Right lobe of liver (tissue), 6 donors: ENCODE measurements around the gene CACNA1C. TPM values are rescaled to one million over a fixed set of nuclear protein-coding genes. Genes with fewer than 3 reads are reported as not detected.

Experiments used
- ATAC-seq, 4 donors: fragments of 200-7000 bp; cut with Tn5 transposase; one replicate each; pipeline ENCODE4 v1.9.1; 2020; ENCODE audit warnings: mild to moderate bottlenecking in 4 of 4, moderate library complexity in 4 of 4
- DNase-seq, 3 donors: peaks; one replicate each; pipeline ENCODE4 v3.0.0-alpha.2; 2020
- H3K27ac ChIP-seq, 3 donors: fragments of 200-600 bp; one replicate each; pipeline ENCODE4 v1.8.0; 2022
- H3K27me3 ChIP-seq, 2 donors: fragments of 200-600 bp; one replicate each; pipeline ENCODE4 v1.8.0; 2022
- H3K36me3 ChIP-seq, 4 donors: fragments of 200-600 bp; sonication (generic) in 1 of 4; one replicate each; pipeline versions ENCODE4 v1.5.1 to v1.8.0; 2017 to 2022; ENCODE audit warnings: control low read depth in 1 of 4
- H3K4me1 ChIP-seq, 4 donors: fragments of 200-600 bp; sonication (generic) in 1 of 4; one replicate each; pipeline versions ENCODE4 v1.5.1 to v1.8.0; 2017 to 2022; ENCODE audit warnings: control low read depth in 1 of 4
- H3K4me3 ChIP-seq, 3 donors: fragments of 200-600 bp; one replicate each; pipeline ENCODE4 v1.8.0; 2022
- H3K9me3 ChIP-seq, 4 donors: fragments of 200-600 bp; sonication (generic) in 1 of 4; one replicate each; pipeline versions ENCODE4 v1.5.1 to v1.8.0; 2017 to 2022; ENCODE audit warnings: control low read depth in 1 of 4
- POLR2A ChIP-seq: fragments of 450-650 bp; IDR thresholded peaks from one replicate; pipeline ENCODE4 v1.6.1; 2017; ENCODE audit warnings: antibody characterized with exemption, mild to moderate bottlenecking
- WGBS: methylation state at CpG from one replicate; pipeline ENCODE4 v1.1.6; 2018; ENCODE audit warnings: low coverage, low lambda C conversion rate; ENCODE audit not compliant: insufficient coverage; ENCODE audit errors: missing lambda C conversion rate; 5-methylcytosine and 5-hydroxymethylcytosine counted together
- intact Hi-C, 2 donors: fragments of 100-400 bp; cut with DNase I; formaldehyde crosslinking; loops; one replicate each; pipeline versions ENCODE4 v1.11.2 to v1.14.1; 2022
- total RNA-seq, 6 experiments: library from RNA; depleted of rRNA in 2 of 6; stranded (reverse); fragments of >200 nt in 2 of 6; fragmentation: NEBNext Ultra II Directional in 3 of 6; extraction: Animal tissue kit (Norgen Biotek cat#: 25700) in 3 of 6; gene quantifications; one replicate each; pipeline versions ENCODE4 v1.1.0 to v1.2.4, GENCODE V29; 2016 to 2023
- TF ChIP-seq, protein P1 (sequence below), 4 donors: fragments of 200-600 bp in 3 of 4; fragments of 450-650 bp in 1 of 4; IDR thresholded peaks; one replicate each; pipeline versions ENCODE4 v1.5.1 to v1.8.0; 2016 to 2022; ENCODE audit warnings: antibody characterized with exemption in 4 of 4, mild to moderate bottlenecking in 2 of 4
- donor health status: DM: no; HTN: yes; CAD: no.
- donor health status: DM: no; HTN: no; CAD: no.
- donor health status: DM: no; HTN: no; CAD: no.
- donor health status: DM: no; HTN: yes; CAD: no.
- donor health status: DM: no; HTN: yes; CAD: no.

The CACNA1C gene
- total RNA-seq, 6 experiments from 2014 or later = 0.18 to 1.0 (median 0.57) TPM

DNA sequence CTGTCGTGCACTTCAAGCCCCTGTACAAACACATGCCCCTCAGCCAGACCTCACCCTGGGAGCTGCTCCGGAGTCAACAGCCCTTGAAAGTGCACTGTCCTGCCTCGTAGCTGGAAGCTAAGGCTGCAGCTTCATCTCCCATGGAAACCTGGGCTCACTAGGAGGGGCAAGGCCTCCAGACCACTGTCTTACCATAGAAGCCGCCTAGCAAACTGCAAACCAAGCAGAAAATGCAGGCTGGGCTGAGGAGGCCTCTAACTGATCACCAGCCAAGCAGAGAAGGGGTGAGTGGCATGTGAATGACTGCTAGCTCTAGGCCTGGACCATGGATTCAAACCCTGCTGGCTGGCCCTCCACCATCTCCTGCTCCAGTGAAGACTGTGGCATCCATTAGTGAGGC is 340.2 kb downstream of the CACNA1C start:
- H3K27me3 ChIP-seq = no peaks in the 10 kb centered on the region
- no peak overlapping the region for H3K4me3 ChIP-seq
- no peaks in the 10 kb centered on the region for H3K36me3 ChIP-seq
- no peak for TF ChIP-seq POLR2A
- TF ChIP-seq, protein P1, sequence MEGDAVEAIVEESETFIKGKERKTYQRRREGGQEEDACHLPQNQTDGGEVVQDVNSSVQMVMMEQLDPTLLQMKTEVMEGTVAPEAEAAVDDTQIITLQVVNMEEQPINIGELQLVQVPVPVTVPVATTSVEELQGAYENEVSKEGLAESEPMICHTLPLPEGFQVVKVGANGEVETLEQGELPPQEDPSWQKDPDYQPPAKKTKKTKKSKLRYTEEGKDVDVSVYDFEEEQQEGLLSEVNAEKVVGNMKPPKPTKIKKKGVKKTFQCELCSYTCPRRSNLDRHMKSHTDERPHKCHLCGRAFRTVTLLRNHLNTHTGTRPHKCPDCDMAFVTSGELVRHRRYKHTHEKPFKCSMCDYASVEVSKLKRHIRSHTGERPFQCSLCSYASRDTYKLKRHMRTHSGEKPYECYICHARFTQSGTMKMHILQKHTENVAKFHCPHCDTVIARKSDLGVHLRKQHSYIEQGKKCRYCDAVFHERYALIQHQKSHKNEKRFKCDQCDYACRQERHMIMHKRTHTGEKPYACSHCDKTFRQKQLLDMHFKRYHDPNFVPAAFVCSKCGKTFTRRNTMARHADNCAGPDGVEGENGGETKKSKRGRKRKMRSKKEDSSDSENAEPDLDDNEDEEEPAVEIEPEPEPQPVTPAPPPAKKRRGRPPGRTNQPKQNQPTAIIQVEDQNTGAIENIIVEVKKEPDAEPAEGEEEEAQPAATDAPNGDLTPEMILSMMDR (IDR thresholded peaks at IDR 0.05) = no peak
- WGBS = 50% methylated on average over 1 of the region's 4 CpGs
- ATAC-seq (no peak), DNase-seq (no peak)
- intact Hi-C loops = no loop called here
- no peak overlapping the region for H3K27ac ChIP-seq
- H3K4me1 ChIP-seq = no peaks in the 10 kb centered on the region
- H3K9me3 ChIP-seq = no peaks in the 10 kb centered on the region

DNA sequence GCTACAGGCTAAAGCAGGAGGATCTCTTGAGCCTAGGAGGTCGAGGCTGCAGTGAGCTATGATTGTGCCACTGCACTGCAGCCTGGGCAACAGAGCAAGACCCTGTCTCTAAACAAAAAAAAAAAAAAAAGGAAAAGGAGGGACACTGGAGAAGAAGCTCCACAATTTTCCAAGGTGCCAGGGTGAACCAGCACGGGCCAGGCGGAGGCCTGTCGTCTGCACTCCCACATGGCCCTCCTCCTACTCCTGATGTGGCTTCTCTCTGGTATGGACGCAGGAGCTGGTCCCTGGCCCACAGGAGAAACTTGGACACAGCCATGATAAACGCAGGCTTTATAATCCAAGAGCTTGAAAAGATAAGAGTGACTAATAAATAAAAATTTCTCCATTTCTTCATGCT is 341.2 kb downstream of the CACNA1C start:
- Histone ChIP-seq H3K36me3 (no peaks in the 10 kb centered on the region), H3K27ac (no peak overlapping the region), H3K9me3 (no peaks in the 10 kb centered on the region), H3K4me3 (no peak overlapping the region), H3K27me3 (no peaks in the 10 kb centered on the region), H3K4me1 (no peaks in the 10 kb centered on the region)
- DNase-seq (no peak), ATAC-seq (no peak)
- intact Hi-C loops = no loop called here
- whole genome bisulfite sequencing = 49% methylated on average over 4 of the region's 6 CpGs
- no peak for TF ChIP-seq POLR2A
- TF ChIP-seq, protein P1 (IDR thresholded peaks at IDR 0.05) = no peak

DNA sequence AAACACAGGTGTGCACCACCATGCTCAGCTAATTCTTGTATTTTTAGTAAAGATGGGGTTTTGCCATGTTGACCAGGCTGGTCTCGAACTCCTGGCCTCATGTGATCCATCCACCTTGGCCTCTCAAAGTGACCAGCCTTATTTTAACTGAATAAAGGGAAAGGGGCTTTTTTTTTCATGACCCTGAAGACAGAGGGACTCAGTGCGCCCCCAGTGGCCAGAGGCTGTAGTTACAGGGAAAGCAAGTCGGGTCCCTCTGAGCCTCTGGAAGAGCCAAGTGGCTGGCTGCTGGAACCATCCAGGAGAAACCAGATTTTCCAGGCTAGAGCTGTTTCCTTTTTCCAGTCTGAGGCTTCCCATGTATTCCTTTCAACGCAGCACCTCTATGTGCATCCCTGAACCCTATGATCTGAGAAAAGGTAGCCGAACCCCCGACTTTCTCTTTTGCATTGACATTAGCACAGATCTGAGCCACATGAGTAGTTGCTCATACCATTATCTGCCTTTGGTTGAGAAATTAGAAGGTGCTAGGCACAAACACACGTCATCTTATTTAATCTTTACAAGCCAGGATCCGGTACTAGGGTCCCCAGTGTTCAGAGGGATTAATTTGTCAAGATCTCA is 342.7 kb downstream of the CACNA1C start:
- 47% methylated on average over 8 of the region's 8 CpGs for WGBS
- H3K9me3 ChIP-seq = no peaks in the 10 kb centered on the region
- peak; percentile 35 to 70 (median 64) for ATAC-seq
- no peak overlapping the region for H3K4me3 ChIP-seq
- no peak for TF ChIP-seq POLR2A
- TF ChIP-seq, protein P1 (IDR thresholded peaks at IDR 0.05) = peak; percentile 35 to 80 (median 69)
- peak in 1 of 3 donors; percentile 50 for DNase-seq
- no peak overlapping the region for H3K27ac ChIP-seq
- intact Hi-C loops = no loop called here
- no peaks in the 10 kb centered on the region for H3K27me3 ChIP-seq
- no peaks in the 10 kb centered on the region for H3K36me3 ChIP-seq
- no peaks in the 10 kb centered on the region for H3K4me1 ChIP-seq

DNA sequence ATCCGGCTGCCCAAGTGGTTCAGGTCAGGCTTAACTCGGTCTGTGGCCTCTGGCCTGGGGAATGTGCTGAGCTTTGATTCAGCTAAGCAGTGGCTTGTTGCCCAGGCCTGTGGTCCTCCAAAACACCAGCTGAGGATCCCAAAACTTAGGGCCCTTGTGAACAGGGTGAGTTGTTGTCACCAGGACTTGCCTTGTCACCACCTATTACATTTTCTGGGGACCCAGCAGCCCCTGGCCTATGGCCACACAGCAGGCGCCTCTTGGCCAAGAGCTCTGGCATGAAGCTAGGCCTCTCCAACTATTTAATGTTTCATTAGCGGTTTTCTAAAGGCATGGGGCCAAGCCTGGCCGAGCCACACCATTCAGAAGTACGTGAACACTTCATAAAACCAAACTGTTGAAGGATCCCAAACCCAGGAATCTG is 343.7 kb downstream of the CACNA1C start:
- H3K27ac ChIP-seq = no peak overlapping the region
- no peaks in the 10 kb centered on the region for H3K4me1 ChIP-seq
- WGBS = no CpG with 5 or more reads among the region's 6 CpGs
- H3K27me3 ChIP-seq = no peaks in the 10 kb centered on the region
- ATAC-seq = no peak
- intact Hi-C loops = no loop called here
- no peaks in the 10 kb centered on the region for H3K9me3 ChIP-seq
- H3K36me3 ChIP-seq = no peaks in the 10 kb centered on the region
- no peak for DNase-seq
- no peak overlapping the region for H3K4me3 ChIP-seq
- TF ChIP-seq, protein P1 (IDR thresholded peaks at IDR 0.05) = no peak
- TF ChIP-seq POLR2A = no peak
